Activated CD8-positive, alpha-beta memory T cell treated with anti-CD3 and anti-CD28 coated beads, Interleukin-2, amount 50 U/mL, for 48 hours (primary cell): Measurements from ENCODE around the gene POLR2M.

Experiments
- DNase-seq: peaks from one replicate; pipeline ENCODE4 v3.0.0-alpha.2; 2020

Gene POLR2M

DNA sequence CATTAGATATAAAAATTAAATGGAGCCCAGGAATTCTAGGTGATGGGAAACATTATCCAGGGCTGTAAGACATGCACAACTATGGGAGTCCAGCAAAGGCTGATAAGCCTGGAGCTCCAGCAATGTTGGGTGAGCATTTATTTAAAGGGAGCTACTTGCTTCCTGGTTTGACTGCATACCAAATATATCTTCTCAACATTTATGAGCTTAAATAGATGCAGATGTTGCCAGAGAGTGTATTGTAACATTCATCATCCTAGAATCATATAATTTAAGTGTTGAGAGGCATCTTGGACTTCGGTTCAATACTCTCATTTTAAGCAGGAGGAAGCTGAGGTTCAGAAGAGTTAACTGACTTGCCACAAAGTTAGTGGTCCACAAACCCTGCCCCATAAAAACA is 12.2 kb upstream of the POLR2M start:
- no peak for DNase-seq

DNA sequence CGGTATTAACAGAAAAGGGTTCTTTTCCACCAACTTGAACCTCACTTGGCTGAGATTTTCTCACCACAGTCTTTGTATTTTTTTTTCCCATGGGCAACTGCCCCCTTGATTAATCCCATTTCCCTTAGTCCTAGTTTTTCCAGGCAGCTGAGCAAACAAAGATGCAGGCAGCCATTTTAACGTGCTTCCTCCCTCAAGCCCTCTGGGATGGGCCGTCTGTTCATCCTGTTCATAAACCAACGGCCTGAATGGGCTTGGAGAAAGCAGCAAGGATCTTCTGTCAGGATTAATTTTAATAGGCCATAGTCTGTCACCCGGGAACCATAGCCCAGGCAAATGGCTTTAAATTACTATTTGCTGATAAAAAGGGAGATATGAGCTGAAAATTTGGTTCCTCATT is 10.4 kb upstream of the POLR2M start:
- no peak for DNase-seq

DNA sequence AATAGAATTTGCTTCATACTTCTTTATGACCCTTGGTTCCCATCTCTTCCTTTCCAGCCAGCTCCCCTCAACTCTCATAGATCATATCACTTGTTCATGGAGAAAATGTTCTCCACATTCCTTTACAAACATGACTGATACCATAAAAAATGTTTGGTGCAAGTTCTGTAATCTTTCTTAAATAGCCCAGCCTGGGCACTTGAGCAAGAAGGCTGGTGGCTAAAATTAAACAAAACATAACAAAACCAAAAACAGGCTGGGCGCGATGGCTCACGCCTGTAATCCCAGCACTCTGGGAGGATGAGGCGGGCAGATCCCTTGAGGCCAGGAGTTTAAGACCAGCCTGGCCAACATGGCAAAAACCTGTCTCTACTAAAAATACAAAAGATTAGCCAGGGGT is 8.9 kb upstream of the POLR2M start:
- no peak for DNase-seq

GRCh38 chr15:57698243-57698642 is 8.3 kb upstream of the POLR2M start:
- DNase-seq: no peak

- DNase-seq: no peak
Observed at GRCh38 chr15:57698991-57699390, 7.5 kb upstream of the POLR2M start.

GRCh38 chr15:57703387-57703786 is 3.1 kb upstream of the POLR2M start:
- DNase-seq: no peak

DNA sequence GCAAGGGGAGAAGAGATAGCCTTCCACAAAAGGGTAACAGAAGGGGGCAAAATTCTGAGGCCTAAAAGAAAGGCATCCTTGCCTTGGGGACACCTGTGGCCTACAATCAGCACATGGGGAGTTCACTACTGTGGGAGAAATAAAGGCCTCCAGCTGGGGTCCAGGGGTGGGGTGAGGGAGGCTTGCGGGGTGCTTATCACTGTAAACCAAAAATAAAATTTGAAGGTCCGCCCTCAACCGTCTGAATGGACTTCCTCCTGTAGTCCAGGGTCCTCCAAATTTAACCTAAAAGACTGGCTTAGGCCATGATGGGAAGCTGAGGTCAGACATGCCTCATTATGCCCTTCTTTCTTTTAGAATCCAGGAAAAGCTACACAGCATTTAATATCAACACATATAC is 2.1 kb upstream of the POLR2M start:
- DNase-seq: no peak

GRCh38 chr15:57705746-57706404 is 639 bp upstream of the POLR2M start:
- no peak for DNase-seq

- no peak for DNase-seq
Observed at GRCh38 chr15:57708047-57708446, 1.5 kb downstream of the POLR2M start.

GRCh38 chr15:57718309-57718708 is 11.8 kb downstream of the POLR2M start:
- no peak for DNase-seq

DNA sequence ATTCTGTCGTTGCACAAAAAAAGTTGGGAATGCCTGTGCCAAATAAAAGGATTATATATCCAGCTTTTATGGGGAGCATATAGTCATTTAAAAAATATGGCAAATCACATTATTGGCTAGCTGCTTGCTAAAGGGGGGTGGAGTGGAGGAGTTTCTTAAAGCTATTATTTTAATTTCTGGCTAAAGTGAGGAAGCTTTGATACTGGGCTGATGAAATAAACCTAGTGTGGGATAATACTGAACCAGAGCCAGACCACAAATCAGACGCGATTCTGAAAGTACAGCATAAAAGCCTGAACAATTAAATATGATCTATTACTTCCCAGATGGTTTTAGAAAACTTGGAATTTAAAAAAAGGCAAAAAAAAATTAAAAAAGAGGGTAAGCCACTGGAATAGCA is 14.4 kb downstream of the POLR2M start:
- no peak for DNase-seq

GRCh38 chr15:57726411-57726810 is 19.9 kb downstream of the POLR2M start:
- no peak for DNase-seq

GRCh38 chr15:57727031-57727430 is 20.5 kb downstream of the POLR2M start:
- no peak for DNase-seq

DNA sequence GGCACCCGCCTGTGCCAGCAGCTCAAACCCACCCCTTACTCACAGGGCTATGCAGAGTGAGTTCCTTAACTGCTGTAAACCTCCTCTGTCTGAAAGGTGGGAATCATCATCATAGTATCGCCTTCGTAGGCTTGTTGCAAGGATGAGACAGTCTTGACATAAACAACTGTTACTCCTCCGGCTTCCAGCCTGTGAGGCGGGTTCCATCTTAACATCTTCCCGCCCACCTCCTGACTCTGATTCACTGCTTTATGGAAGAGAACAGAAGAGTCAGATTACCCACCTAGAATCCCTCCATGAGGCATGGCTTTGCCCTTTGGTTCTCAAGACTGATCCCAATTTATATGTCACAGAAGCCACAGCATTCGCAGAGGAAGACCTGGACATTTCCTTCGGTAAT is 21.9 kb downstream of the POLR2M start:
- no peak for DNase-seq

DNA sequence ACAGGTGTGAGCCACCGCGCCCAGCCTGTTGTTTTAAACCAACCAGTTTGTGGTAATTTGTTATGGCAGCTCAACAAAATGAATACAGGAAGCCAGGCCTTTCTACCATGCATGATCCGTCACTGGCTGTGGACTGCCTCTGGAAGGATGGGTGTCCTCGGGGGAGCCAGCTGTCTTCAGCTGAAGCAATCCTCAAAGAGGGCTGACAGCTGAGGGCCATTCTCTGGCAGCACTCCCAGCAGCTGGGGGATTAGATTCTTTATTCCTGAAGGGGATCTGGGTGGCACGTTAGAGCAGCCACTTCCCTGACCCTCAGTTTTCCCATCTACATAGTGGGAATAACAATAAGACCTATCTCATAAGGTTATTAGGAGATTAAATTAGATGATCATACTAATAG is 24.4 kb downstream of the POLR2M start:
- DNase-seq: no peak

GRCh38 chr15:57731530-57732103 is 25.1 kb downstream of the POLR2M start:
- DNase-seq: no peak

- DNase-seq: peak; percentile 69
Observed at GRCh38 chr15:57732526-57733331, 26.2 kb downstream of the POLR2M start.

GRCh38 chr15:57734860-57735259 is 28.3 kb downstream of the POLR2M start:
- DNase-seq: no peak

- no peak for DNase-seq
Observed at GRCh38 chr15:57735431-57735830, 28.9 kb downstream of the POLR2M start.

DNA sequence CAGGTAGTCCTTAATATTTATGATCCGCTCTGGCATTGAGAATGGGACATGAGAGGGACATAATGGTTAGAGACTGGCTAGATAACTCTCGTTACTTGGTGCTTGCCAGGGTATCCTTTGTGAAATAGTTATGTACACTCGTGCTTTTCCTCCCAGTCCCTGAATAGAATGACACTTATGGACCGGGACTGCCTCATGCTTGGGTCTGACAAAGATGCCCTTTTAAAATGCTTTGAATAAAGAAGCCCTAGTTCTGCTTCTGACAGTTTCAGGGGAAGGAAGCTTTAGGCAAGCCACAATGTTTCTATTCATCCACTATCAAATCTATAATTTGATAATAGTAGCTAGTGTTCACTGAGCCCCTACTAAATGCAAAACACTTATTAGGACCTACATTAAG is 29.4 kb downstream of the POLR2M start:
- no peak for DNase-seq

DNA sequence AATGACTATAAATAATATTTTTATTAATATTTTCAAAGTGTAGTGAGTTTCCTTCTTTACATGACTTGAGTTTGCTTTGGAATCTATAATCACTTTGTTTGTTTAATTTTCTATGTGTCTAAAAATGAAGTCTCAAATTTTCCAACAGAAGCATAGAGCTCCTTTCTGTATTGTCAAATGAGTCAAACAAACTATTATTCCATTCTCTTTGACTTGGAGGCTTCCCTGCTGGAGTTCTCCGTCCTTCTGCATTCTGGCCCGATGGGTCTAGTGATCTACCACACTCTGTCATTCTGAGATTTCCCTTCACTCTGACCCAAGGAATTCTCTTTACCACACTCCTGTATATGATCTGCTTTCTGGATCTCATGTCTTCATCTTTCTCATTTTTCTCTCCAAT is 30.1 kb downstream of the POLR2M start:
- DNase-seq: no peak

- no peak for DNase-seq
Observed at GRCh38 chr15:57738734-57739237, 32.3 kb downstream of the POLR2M start.

GRCh38 chr15:57740048-57740447 is 33.5 kb downstream of the POLR2M start:
- DNase-seq: no peak

- no peak for DNase-seq
Observed at GRCh38 chr15:57741089-57741488, 34.6 kb downstream of the POLR2M start.
